ENCODE measurements around the gene PDXDC1.
"Not testable (repeated sequence)": the region's sequence is repeated elsewhere in the genome, so short reads cannot be mapped to it uniquely, and the experiment has no call there.

The PDXDC1 gene, protein sequence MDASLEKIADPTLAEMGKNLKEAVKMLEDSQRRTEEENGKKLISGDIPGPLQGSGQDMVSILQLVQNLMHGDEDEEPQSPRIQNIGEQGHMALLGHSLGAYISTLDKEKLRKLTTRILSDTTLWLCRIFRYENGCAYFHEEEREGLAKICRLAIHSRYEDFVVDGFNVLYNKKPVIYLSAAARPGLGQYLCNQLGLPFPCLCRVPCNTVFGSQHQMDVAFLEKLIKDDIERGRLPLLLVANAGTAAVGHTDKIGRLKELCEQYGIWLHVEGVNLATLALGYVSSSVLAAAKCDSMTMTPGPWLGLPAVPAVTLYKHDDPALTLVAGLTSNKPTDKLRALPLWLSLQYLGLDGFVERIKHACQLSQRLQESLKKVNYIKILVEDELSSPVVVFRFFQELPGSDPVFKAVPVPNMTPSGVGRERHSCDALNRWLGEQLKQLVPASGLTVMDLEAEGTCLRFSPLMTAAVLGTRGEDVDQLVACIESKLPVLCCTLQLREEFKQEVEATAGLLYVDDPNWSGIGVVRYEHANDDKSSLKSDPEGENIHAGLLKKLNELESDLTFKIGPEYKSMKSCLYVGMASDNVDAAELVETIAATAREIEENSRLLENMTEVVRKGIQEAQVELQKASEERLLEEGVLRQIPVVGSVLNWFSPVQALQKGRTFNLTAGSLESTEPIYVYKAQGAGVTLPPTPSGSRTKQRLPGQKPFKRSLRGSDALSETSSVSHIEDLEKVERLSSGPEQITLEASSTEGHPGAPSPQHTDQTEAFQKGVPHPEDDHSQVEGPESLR

DNA sequence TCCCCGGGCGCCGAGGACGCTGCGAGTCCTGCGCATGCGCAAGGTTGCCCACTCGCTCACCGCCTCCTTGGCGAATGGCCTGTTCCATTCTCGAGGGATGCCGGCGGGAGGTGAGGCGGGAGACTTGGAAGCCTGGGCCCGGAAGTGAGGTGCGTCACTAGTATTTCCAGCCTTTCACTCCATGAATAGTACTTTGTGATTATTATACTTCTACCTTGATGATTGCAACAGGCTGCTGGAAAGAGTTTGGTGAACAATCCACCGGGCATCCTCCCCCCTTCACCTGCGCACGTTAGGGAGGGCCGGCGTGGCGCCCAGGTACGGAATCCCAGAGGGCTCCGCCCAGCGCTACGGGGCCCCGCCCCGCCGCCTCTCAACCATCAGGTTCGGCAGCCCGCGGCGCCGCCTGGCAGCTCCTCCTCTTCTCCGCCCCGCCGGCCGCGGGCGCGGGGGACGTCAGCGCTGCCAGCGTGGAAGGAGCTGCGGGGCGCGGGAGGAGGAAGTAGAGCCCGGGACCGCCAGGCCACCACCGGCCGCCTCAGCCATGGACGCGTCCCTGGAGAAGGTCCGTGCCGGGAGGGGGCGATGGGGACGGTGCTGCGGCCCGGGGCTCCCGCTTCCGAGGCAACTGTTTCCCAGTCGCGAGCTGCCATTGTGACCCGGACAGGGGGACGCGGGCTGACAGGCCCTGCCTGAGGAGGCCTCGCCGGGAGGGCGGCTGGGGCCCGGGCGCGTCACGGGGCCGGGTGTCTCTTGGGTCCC, at the start of gene PDXDC1:
PDXDC1 (plus strand) TSS at position 371 of the 762 bp plus-strand sequence; CDS start at position 545, 174 bp downstream.
- peak; percentile 65 for DNase-seq (ENCODE audit: low spot score)

DNA sequence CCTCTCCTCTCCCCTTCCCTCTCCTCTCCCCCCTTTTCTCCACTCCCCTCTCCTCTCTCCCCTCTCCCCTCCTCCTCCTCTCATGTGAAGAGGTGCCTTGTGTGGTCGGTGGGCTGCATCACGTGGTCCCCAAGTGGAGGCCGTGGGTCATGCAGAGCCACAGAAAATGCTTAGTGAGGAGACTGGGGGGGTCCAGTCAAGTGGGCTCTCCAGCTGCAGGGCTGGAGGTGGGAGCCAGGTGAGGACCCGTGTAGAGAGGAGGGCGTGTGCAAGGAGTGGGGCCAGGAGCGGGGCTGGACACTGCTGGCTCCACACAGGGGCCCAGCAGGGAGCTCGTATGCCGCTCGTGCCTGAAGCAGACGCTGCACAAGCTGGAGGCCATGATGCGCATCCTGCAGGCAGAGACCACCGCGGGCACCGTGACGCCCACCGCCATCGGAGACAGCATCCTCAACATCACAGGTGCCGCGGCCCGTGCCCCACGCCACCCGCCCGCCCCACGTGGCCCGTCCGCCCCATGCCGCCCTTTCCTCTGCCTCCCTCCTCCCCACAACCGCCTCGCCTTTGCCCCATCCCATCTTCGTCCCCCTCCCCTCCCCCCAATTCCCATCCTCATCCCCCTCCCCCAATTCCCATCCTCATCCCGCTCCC, 46.6 kb upstream of the PDXDC1 start:
- DNase-seq (ENCODE audit: low spot score) = peak; percentile 20

GRCh38 chr16:14929176-14929575, 45.6 kb upstream of the PDXDC1 start:
- DNase-seq (ENCODE audit: low spot score) = not testable (repeated sequence)

- not testable (repeated sequence) for DNase-seq (ENCODE audit: low spot score)
Observed at GRCh38 chr16:14930246-14930645, 44.6 kb upstream of the PDXDC1 start.

- not testable (repeated sequence) for DNase-seq (ENCODE audit: low spot score)
Observed at GRCh38 chr16:14930971-14931370, 43.9 kb upstream of the PDXDC1 start.

DNA sequence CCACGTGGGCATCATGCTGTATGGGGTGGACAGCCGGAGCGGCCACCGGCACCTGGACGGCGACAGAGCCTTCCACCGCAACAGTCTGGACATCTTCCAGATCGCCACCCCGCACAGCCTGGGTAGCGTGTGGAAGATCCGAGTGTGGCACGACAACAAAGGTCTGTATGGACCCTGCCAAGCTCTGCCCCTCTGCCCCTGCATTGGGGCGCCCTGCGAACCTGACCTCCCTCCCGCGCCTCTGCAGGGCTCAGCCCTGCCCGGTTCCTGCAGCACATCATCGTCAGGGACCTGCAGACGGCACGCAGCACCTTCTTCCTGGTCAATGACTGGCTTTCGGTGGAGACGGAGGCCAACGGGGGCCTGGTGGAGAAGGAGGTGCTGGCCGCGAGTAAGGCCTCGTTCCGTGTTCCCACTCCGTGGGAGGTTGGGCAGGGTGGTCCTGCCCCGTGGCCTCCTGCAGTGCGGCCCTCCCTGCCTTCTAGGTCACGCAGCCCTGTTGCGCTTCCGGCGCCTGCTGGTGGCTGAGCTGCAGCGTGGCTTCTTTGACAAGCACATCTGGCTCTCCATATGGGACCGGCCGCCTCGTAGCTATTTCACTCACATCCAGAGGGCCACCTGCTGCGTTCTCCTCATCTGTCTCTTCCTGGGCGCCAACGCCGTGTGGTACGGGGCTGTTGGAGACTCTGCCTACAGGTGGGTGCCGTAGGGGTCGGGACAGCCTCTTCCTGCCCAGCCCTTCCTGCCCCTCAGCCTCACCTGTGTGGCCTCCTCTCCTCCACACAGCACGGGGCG, 42.0 kb upstream of the PDXDC1 start:
- not testable (repeated sequence) for DNase-seq (ENCODE audit: low spot score)

- DNase-seq (ENCODE audit: low spot score) = not testable (repeated sequence)
Observed at GRCh38 chr16:14937143-14937542, 37.7 kb upstream of the PDXDC1 start, which contains the start of gene NPIPA1. Gene NPIPA1 (plus strand): TSS chr16:14937443. CDS start chr16:14937443, 0 bp downstream.

DNA sequence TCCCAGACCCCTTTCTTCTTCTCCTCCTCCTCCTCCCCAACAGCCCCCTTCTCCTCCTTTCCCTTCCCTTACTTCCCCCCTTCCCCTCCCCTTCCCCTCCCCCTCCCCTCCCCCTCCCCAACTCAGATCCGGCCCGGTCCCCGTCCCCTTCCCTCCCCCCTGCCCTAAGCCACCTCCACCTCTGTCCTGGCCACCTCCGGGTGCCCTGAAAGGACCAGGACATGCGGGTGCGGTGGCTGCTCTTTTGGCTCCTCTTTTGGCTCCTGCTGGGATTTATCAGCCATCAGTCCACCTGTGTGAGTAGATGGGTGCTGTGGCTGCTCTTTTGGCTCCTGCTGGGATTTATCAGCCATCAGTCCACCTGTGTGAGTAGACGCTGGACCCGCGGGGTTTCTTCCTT, 36.8 kb upstream of the PDXDC1 start:
- DNase-seq (ENCODE audit: low spot score) = not testable (repeated sequence)

DNA sequence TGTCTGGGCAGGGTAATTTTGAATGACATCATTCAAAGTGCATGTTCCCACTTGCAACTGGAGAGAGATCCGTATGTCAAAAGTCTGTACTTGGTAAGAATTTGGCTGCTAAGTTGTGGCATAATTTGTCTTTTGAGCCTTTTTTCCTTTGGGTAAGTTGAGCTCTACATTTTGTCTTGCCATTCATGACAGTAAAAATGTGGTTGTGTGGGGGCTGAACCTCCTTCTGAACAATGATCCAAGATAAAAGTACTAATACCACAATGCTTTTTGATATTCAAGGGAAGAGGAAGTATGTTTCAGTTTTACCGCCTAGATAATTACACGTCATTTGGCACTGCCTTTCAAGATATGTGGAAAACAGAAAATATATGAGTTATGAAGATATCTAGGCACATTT, 32.1 kb upstream of the PDXDC1 start:
- not testable (repeated sequence) for DNase-seq (ENCODE audit: low spot score)

DNA sequence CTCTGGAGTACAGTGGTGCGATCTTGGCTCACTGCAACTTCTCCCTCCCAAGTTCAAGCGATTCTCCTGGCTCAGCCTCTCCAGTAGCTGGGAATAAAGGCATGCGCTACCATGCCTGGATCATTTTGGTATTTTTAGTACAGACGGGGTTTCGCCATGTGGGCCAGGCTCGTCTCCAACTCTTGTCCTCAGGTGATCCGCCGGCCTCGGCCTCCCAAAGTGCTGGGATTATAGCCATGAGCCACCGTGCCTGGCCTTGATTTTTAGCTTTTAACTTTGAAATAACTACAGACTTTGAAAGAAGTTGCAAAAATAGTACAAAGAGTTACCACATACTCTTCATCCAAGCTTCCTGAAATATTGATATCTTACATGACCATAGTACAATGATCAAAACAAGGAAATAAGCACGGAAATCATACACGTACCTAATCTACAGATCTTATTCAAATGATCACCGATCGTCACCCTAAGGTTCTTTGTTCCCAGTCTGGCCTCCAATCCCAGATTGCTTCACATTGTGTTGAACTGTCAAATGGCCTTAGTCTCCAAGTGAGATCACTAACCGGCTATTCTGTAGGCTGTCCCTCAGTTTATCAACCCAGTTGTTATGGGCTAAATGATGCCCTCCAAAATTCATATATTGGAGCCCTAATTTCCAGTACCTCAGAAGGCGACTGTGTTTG, 19.1 kb upstream of the PDXDC1 start:
- DNase-seq (ENCODE audit: low spot score) = no peak

GRCh38 chr16:14957576-14958322, 17.1 kb upstream of the PDXDC1 start:
- DNase-seq (ENCODE audit: low spot score) = no peak

GRCh38 chr16:14958323-14958600, 16.6 kb upstream of the PDXDC1 start:
- DNase-seq (ENCODE audit: low spot score) = no peak

GRCh38 chr16:14958970-14959369, 15.9 kb upstream of the PDXDC1 start:
- DNase-seq (ENCODE audit: low spot score) = no peak

DNA sequence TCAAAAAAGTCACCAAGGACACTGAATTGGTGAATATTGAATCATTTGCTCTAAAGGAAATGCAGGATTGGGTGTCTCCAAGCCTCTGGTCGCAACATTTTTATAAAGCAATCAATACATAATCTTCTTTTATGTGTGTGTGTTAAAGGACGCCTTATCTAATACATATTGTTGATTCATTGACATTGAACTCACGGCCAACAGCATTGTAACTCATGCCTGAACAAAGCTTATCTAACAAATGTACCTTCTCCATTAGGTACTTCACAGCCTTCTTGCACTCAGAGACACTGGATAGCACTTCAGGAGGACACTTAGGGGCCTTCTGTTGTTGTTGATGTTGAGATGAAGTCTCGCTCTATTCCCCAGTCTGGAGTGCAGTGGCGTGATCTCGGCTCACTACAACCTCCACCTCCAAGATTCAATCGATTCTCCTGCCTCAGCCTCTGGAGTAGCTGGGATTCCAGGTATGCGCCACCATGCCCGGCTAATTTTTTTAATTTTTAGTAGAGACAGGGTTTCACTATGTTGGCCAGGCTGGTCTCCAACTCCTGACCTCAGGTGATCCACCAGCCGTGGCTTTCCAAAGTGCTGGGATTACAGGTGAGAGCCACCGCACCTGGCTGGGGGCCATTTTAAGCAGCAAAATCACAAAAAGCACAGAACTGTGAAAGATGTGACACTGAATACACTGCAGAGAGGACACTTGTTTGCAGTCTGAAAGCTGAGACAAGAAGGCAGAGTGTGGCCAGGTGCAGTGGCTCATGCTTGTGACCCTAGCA, 13.2 kb upstream of the PDXDC1 start:
- no peak for DNase-seq (ENCODE audit: low spot score)

DNA sequence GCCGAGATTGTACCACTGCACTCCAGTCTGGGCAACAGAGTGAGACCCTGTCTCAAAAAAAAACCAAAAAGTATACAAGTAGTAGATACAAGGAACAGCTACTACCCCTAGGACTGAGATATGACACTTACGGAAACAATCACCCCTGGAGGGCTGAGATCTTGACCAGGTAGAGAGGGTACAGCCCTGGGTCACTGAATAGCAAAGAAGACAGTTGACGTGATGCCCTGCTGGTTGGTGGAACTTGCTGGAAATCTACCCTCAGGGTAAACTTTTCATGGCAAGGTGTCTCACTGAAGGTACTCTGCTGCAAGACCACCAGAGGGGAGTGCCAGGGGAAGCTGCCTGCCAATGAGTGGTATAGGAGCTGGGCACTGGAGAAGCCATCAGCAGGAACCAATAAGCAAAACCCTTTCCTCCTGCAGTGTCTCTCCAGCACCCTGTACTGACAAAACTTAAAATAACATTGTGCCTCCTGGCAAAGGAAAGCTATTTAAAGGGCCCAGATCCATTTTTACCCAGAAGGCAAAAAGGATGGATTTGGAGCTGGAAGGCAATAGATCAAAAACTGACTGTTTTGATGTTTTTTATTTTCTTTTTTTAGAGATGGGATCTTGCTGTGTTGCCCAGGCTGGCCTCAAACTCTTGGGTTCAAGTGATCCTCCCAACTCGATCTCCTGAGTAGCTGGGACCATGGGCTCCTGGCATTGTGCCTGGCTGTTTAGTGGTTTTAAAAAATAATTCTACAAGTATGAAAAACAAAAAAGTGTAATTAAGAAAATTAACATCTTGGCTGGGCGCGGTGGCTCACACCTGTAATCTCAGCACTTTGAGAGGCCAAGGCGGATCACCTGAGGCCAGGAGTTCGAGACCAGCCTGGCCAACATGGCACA, 11.3 kb upstream of the PDXDC1 start:
- DNase-seq (ENCODE audit: low spot score) = no peak

GRCh38 chr16:14965328-14965727, 9.5 kb upstream of the PDXDC1 start:
- no peak for DNase-seq (ENCODE audit: low spot score)

GRCh38 chr16:14969795-14970194, 5.0 kb upstream of the PDXDC1 start:
- DNase-seq (ENCODE audit: low spot score) = not testable (repeated sequence)

Measured in HuH-7.5 (cell line).